Mesangial cell (primary cell): ENCODE results near the gene MAN2B2. TPM values are rescaled to one million over a fixed set of nuclear protein-coding genes. Genes with fewer than 3 reads are reported as not detected.

ENCODE experiments used
- total RNA-seq: library from RNA; depleted of rRNA; stranded (reverse); fragments of >200 nt; gene quantifications from 2 replicates; pipeline ENCODE4 v1.2.3, GENCODE V29; 2015

Gene MAN2B2
- total RNA-seq, result 19.2 and 49.6 TPM in 2 replicates

DNA sequence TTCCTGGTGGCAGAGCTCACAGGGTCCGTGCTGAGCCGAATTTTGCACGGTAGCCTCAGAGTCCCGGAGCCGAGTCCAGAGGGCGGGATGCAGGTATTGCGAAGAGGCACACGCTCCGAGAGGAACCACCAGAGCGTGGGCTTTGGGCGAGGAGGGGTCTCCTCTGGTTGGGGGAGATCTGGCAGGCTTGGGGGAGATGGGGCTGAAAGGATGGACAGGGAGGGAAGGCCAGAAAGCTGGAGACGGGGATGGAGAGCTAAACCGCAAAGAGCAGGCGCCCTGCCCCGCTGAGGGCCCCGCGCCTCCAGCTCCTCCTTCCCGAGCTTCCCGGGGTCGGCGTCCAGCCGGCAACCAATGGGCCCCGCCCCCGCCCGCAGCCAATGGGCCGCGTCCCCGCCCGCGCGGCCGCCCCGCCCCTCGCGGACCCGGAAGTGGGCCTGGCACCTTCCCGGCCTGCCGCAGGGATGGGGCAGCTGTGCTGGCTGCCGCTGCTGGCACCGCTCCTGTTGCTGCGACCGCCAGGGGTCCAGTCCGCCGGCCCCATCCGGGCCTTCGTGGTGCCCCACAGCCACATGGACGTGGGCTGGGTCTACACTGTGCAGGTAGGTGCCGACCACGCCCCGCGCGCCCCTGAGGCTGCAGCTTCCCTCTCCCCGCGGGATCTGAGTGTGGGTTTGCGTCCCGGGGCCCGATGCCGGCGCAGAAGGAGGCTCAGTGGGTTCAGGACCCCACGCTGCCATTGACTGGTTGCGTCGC is at the start of gene MAN2B2:
Gene MAN2B2 (plus strand): TSS at position 443 of the 756 bp plus-strand sequence. CDS start 22 bp downstream, at position 465.

DNA sequence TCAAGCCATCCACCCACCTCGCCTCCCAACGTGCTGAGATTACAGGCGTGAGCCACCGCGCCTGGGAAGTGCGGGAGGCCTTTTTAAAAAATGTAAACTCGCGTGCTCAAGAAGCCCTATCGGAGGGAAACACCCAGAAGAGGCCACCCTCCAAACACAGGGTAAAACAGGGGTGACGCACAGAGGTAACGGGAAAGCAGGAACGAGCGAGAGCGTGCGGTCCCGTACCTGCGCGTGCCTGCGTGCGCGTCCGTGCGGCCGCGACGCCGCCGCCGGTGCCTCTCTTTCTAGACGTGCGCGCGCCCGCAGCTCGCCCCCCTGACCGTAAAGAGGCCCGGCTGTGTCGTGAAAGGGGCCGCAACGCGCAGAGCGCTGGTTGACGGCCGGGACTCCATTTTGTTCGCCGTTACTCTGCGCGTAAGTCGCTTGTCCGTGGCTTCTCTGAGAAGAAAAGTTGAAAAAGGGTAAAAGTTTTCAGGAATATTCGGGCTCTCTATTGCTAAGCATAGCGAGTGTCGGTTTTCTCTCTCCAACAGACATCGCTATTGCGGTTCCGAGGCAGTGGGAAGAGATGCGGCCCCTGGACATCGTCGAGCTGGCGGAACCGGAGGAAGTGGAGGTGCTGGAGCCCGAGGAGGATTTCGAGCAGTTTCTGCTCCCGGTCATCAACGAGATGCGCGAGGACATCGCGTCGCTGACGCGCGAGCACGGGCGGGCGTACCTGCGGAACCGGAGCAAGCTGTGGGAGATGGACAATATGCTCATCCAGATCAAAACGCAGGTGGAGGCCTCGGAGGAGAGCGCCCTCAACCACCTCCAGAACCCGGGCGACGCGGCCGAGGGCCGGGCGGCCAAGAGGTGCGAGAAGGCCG is 65.5 kb downstream of the MAN2B2 start, which contains the start of gene MRFAP1:
Gene MRFAP1 (plus strand): TSS at position 394 of the 872 bp plus-strand sequence. CDS start 178 bp downstream, at position 572.

Other genes with a start within 250 kb of the MAN2B2 start
- gene PPP2R2C, start 102.6 kb upstream of the MAN2B2 start, total RNA-seq, result not detected in 2 replicates
- gene MRFAP1, start 65.5 kb downstream of the MAN2B2 start, total RNA-seq, result 164 and 219 TPM in 2 replicates
- not detected in 2 replicates for gene S100P, start 118.7 kb downstream of the MAN2B2 start, total RNA-seq
- 19.5 and 21.5 TPM in 2 replicates for gene MRFAP1L1, start 134.7 kb downstream of the MAN2B2 start, total RNA-seq
- gene BLOC1S4, start 141.0 kb downstream of the MAN2B2 start, total RNA-seq, result 20.9 and 23.5 TPM in 2 replicates
- 12.9 and 19.3 TPM in 2 replicates for gene KIAA0232, start 207.5 kb downstream of the MAN2B2 start, total RNA-seq